NCI-H82 (cell line): ENCODE results near the gene OAS2.
A peak's percentile ranks its signal among the peaks of the same experiment; 100 is the strongest.

Experiments
- DNase-seq: peaks from one replicate; lab custom pipeline; 2025; lab: John Stamatoyannopoulos, UW

OAS2 gene

DNA sequence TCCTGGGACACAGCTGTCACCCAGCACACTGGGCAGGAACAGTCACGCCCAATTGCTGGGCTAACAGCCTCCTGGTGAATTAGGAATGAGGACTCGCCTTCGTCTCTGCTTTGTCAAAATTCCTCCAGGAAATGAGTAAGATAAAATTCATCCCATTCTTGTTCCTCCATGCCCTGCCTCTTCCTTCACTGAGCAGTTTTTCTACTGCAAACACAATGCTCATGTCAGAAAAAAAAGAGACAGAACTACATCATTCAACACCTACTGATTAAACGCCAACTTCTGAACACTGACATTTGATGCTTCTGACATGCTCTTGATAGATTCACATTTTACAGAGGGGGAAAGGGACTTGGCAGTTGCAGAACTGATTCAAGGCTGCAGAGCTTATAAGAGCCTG is 40.7 kb downstream of the OAS2 start:
- DNase-seq = no peak

DNA sequence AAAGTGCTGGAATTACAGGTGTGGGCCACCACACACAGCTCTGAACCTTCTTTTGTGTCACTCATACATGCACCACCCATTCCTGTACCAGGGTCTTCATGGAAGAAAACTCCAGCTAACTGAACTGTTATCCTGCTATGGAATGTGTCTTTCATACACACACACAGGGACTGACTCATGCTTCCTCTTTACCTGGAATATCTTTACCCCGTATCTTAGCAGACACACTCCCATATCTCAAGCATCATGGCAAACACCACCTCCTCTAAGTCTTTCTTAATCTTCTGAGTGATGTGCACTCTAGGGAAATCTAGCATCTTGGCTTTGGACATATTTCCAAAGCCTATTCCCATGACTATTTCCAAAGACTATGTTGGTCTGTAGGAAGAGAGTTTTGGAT is 43.2 kb downstream of the OAS2 start:
- DNase-seq = no peak

DNA sequence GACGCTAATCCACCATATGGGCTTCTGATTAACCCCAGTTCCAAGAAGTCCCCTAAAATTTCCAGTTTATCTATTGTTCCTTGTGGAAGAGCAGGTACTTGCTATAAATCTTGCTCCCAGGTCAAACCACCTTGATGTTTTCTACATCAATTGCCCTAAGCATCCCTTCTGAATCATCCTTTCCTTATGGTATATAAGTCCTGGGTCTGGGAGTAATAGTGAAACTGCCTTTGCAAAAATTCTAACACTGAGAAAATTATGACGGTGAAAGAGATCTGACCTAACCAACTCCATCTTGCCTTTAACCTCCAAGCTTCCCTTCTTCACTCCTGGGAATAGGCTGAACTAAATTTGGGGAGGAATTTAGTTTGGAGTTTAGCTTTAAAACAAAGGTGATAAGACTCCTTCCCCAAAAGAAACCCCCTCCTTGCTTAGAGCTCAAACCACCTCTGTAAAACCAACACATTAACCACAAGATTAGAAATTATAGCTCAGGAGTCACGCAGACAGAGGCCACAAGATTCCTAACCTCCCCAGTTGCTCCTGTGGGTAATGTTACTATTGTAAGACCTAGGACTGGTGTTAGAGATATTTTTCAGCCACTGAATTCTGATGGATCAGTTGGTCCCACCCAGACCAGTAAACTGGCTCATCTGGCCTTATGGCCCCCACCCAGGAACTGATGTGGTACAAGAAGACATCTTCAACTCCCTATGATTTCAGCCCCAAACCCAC is 44.4 kb downstream of the OAS2 start:
- no peak for DNase-seq

DNA sequence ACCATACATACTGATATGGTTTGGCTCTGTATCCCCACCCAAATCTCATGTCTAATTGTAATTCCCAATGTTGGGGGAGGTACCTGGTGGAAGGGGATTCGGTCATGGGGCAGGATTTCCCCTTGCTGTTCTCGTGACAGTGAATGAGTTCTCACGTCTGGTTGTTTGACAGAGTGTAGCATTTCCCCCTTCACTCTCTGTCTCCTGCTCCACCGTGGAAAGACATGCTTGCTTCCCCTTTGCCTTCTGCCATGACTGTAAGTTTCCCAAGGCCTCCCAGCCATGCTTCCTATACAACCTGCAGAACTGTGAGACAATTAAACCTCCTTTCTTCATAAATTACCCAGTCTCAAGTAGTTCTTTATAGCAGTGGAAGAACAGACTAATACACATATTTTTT is 49.4 kb downstream of the OAS2 start:
- no peak for DNase-seq

DNA sequence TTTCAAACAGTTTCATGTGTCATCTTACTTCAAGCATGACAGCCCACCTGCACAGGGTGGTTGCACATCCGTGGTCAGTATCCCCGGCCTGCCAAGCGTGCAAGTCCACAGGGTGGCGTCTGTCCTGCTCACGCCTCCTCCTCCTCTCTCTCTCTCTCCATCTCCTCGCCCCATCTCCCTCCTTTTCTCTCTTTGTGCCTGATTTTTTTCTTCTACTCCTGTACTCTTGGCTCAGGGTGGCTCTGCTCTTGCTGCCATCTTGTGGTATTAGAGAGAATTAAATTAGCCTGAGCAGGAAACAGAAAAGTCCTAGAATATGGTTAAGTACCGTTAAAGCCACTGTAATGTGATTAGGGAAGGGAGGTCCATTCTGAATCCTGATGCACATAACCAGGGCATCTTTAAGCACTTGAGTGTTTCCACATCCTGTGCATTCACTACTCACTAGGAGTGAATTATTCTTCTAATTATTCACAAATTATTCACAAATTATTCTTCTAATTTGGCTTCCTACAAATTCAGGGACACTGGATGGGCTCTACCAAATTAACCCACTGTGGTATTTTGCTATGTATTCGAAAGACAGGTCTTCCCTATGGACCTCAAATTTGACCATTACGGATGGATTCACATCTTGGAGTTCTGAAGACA is 52.7 kb downstream of the OAS2 start:
- DNase-seq = peak; percentile 89

DNA sequence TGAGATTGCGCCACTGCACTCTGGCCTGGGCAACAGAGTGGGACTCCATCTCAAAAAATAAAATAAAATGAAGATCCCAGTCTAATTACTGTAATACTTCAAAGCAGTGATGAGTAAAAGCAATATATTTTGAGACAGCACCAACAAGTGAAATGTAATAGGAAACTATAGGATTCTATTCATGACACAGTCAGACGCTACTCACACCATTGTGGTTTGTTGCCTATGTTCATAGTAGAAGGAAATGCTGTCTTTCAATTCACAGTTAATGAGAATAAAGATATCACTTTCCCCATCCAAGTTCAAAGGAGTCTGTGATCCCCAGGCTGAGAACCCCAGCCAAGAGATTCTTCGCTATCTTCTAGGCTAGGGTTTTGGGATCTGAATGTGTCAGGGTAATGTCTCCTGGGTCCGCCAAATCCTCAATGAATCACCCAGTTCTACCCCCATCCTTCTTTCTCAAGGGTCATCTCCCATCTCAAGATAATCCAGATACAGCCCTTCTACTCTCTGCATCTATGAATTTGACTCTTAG is 61.7 kb downstream of the OAS2 start:
- DNase-seq = no peak

DNA sequence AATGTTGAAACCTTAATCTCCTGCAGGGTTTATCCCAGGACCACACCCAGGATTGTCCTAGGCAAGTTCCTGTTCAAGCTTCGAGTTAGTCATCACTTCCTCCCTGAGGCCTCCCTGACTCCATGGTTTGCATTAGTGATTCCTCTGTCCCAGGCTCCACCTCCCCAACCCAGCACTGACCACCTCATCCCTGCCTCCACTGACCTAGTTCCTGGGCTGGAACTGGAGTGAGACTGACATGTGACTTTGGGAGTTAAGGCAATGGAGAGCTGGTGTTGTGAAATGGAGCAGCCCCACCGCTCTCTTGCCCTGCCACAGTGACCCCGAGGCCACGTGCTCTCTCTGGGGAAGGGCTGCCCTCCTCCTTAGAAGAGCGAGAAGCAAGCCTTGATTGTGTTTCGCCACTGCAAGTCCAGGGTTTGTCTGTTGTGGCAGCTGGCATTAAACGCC is 62.4 kb downstream of the OAS2 start:
- DNase-seq = peak; percentile 35

DNA sequence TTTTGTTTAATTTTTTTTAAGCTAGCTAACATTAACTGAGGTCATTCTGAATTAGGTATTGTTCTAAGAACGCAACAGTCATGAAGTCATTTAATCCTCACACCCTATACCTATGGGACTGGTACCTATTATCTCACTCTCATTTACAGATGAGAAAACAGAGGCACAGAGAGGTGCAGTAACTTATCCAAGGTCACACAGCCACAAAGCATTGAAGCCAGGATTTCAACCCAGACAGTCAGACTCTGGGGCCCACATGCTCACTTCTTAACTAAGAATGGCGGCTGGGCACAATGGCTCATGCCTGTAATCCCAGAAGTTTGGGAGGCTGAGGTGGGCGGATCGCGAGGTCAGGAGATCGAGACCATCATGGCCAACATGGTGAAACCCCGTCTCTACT is 63.2 kb downstream of the OAS2 start:
- no peak for DNase-seq

DNA sequence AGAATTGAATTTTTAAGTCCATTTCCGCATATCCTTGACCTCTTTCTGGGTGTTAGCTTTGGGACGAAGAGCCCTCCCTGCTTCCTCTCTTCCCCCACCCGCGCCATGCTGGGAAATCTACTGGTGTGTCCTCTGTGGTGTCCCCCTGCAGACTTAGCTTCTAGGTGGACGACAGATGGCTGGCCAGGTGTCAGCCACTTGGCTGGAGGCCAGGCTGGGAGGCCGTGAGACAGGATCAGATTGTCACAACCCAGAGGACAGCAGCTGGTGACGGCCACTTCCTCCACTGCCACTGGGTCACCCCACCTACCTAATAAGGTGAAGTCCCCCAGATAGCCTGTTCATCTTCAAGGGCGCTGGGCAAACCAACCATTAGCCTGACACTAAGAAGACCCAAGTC is 64.9 kb downstream of the OAS2 start:
- DNase-seq = peak; percentile 87

DNA sequence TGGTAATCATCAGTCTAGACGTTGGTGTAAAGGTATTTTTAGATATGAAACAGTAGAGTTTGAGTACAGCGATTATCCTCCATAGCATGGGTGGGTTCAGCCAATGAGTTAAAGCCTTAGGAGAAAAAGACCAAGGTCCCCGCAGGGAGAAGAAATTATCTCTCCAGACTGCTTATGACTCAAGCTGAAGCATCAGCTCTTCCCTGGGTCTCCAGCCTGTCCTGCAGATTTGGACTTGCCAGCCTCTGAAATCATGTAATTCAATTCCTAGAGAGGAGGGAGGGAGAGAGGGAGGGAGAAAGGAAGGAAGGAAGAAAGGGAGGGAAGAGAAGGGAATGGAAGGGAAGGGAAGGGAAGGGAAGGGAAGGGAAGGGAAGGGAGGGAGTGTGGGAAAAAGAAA is 66.2 kb downstream of the OAS2 start:
- DNase-seq = no peak

DNA sequence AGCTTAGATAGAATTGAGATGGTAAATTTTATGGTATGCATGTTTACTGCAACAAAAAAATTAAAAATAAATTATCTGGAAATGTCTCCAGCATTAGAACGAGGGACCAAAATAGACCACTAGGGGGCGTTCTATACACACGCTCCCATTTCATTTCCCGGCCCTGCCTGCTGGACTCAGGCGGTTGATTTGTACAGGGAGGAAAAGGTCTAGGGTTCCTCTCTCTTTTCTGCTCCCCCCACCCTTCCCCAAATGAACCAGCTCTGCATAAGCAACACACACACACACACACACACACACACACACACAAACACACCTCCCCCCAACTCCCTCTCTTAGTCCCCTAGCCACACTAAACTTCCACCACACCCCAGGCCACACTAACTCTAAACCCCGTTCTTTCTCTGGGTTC is 70.4 kb downstream of the OAS2 start:
- peak; percentile 91 for DNase-seq

DNA sequence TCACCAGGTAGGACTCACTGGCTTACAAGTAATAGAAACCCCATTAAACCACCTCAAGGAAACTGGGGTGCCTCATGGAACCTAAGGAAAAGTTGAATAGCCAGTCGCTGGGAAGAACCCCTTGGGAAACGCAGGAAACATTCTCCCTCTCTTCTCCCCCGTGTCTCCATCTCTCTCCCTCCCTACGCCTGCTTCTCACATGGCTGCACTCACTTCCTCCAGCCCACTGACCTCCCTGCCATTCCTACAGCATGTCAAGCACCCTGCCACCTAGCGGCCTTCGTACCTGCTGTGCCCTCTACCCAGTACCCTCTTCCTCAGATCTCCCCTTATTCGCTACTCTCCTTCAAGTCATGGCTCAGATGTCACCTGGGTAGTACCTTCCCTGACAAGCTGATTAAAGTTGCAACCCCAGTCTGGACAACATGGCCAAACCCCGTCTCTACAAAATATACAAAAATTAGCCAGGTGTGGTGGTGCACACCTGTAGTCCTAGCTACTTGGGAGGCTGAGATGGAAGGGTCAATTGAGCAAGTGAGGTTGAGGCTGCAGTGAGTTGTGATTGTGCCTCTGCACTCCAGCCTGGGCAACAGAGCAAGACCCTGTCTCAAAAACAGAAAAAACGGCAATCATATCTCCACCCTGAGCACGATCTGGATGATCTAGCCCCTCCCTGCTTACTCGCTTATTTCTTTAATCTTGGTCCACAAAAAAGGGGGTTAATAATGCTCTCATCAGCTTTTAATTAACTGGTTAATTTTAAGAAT is 71.8 kb downstream of the OAS2 start:
- peak; percentile 49 for DNase-seq

DNA sequence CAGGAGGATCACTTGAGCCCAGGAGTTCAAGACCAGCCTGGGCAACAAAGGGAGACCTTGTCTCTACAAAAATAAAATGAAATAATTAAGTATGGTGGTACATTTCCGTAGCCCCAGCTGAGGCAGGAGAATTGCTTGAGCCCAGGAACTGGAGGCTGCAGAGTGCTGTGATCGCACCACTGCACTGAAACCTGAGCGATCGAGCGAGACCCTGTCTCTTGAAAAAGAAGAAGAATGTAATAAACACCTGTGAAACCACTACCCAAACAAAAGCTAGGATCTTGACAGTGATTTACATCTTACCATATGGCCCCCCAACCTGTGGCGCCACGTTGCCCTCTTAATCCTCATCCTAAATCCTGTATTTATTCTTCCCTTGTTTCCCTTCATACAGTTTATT is 72.5 kb downstream of the OAS2 start:
- DNase-seq = peak; percentile 38

DNA sequence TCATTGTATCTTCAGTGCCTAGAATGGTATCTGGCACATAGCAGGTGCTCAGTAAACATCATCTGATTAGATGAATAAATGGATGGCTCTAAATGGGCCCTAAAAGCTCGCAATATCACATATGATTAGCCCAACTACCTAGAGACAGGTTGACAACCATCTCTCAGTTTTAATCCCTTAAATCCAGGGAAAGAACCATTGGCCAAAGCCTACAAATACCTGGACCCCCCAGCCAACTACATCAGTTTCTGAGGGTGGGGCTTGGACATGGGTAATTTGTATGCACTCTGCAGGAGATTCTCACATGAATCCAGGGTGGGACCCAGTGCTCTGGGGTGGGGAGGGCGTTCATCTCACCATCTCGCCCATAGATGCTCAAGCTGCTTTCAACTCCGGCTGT is 73.4 kb downstream of the OAS2 start:
- DNase-seq = peak; percentile 17

DNA sequence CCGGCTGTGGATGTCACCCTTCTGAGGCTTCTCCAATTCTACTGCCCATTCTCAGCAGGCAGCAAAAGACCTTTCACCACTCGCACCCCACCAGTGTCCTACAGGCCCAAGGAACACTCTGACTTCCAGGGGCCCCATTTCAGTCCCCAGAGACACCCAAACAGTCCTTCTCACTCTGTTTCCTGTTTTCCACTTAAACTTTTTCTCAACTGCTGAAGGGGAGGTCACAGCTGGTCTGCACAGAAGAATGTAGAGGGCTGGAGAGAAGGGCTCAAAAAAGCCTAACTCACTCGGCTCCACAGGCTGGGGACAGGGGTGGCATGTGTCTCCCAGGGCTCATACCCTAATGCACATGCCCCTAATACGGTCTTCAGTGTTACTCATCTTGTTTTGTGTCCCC is 74.0 kb downstream of the OAS2 start:
- DNase-seq = no peak

DNA sequence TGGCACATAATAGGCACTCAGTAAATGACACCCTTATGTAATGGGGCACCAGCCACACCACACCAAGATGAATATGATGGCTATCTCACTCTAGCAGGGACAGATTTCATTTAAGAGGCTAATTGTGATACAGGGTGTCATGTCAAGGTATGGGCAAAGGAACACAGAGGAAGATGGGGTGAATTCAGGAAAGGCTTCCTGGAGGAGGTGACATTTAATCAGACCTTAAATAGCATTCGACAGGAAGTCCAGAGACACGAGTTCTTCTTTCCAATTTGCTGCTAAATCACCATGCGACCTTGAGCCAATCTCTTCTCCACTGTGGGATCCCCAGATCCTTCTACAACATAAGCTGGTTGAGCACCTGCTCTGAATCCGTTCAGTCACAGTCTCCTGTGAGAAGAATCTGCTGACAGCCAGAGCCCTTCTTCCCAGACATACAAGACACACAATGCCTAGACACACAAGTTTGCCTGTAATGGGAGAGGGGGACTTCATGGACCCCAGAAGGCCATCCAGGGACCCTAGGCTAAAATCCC is 76.7 kb downstream of the OAS2 start:
- DNase-seq = no peak

DNA sequence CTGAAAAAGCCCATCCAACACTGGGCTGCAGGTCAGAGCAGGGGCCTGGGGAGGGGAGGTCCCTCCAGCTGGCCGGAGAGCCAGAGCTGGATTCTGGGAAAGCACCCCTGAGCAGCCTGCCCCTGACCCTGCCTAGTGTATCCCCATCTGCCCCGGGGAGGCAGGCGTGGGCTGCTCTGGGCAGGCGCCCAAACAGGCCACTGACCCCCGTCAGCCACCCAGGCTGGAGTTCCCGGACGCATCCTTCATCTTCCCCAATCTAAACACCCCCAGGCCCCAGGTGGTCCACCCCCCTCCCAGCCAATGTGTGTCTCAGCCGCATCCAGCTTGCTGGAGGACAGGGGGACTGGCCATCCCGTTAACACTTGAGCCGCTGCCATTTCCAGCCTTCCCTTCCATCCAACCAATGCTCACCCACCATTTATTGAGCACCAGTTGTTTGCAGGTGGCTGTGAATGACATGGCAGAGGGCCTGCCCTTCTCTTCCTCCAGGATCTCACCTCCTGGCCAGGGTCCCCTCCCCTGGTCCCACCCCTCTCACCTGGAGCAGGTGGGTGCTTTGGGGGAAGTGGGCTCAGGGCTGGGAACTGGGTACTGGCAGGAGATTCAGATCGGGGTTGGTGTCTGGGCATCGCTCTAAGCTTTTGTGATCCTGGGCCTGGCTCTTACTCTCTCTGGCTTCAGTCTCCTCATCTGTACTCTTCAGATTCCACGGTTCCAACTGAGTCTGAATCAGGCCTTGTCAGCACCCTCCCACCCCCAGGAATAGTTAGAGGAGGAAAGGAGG is 77.5 kb downstream of the OAS2 start:
- DNase-seq = no peak

DNA sequence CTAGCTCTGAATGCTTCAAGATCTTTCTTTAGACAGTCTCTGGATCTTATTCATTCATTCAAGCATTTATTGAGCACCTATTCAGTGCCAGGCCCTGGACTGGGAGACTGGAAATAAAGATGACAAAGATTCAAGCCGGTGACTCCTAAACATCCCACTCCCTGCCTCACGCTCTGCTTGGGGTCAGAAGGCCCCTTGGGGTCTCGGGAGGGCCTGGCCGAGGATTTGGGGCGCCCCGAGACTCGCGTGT is 78.0 kb downstream of the OAS2 start:
- no peak for DNase-seq

DNA sequence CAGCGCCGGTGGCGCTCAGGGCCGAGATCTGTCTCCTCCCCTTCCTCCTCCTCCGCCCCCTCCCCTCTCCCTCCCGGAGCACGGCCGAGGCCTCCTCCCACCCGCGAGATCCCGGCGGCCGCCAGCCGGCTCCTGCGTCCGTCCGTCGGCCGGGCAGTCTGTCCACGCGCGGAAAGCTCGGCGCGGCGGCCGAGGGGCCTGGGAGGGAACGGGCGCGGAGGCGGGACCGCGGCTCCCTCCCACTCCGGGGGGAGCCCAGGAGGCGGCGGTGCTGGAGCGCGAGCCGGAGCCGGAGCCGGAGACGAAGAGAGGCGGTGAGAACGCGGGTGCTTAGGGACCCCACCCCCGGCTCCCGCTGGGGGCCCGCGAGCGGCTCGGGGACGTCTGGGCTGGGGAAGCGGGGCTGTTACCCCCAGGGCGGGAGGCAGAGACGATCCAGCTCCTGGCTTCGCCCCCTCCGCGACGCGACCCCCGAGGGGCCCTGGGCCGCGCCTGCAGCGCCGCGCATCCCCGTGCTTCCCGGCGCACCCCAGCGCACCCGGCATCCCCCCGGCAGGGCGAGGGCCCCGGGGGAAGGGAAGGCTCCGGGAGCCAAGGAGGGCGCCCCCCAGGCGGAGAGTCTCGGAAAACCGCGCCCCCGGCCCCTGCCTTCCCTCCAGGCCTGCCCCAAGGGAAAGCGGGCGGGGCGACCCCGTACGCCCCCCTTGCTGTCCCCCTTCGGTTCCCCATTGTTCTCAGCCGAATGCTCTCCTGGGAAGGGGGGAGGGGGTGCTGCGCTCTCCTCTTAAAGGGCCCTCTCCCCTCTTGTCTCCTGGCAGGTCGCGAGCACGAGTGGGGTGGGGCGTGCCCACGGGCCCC is 78.5 kb downstream of the OAS2 start, which contains the start of gene DTX1:
DTX1 (plus strand) TSS at position 100 of the 858 bp plus-strand sequence. CDS start 1,463 bp downstream, outside the sequence.
- peak; percentile 40 for DNase-seq

DNA sequence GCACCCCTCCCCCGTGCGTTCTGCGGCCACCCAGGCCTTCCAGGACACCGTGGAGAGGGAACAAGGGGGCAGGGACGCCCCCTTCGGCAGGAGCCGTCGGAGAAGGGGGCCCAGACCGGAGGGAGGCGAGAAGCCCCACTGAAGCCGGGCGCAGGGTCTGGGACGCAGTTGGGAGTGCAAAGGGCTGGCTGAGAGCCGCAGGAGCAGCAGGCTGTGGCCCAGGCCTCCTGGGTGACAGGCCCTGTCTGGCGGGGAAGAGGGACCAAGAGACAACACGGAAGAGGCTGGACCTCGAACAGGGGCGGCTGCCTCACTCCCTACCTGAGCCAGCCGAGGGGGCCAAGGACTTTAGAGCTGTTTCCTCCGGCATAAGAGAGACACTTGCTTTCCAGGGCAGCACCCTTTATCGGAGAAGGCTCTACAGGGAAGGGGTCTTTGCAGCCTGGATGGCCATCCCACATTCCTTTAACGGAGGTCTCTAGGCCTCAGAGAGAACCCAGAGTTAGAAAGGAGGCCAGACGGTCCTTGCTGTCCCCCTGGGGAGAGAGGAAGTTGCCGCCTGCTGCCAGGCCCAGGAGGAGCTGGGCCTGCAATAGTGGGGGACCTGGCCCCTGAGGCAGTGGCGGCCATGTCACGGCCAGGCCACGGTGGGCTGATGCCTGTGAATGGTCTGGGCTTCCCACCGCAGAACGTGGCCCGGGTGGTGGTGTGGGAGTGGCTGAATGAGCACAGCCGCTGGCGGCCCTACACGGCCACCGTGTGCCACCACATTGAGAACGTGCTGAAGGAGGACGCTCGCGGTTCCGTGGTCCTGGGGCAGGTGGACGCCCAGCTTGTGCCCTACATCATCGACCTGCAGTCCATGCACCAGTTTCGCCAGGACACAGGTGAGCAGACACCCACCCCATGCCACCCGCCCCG is 79.5 kb downstream of the OAS2 start:
- DNase-seq = no peak
